ENCODE results near the gene METTL2B.
"Not testable (repeated sequence)": the region's sequence is repeated elsewhere in the genome, so short reads cannot be mapped to it uniquely, and the experiment has no call there.

GRCh38 chr7:128466871-128467270 lies 9.7 kb upstream of the METTL2B start:
- TF ChIP-seq CTCF (conservative IDR thresholded peaks at IDR 0.05; ENCODE audit: low read length); EZH2phosphoT487 (IDR thresholded peaks at IDR 0.05; ENCODE audit: borderline replicate concordance): not testable (repeated sequence)
